Measurements from ENCODE around the gene ANK3.

Gene ANK3

DNA sequence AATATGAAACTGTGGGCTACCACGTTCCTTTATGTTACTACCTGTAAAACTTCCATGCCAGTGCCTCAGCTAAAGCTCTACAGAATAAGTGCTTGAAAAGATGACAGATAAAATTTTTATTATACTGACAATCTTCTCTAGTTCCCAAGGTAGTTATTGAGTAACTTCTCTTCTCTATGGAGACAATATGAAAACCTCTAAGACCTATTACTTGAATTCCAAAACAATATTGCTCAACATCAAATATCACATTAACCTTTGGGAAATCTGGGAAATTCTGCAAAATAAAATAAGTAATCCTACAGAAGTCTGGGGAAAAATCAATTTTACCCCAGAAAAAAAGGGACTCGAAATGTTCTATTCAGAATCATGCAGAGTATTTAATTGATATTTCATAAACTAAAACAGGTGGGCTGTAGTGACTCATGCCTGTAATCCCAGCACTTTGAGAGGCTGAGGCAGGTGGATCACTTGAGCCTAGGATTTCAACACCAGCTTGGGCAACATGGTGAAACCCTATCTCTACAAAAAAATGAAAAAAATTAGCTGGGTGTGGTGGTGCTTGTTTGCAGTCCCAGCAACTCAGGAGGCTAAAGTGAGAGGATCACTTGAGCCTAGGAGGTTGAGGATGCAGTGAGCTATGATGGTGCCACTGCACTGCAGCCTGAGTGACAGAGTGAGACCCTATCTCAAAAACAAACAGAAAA, 23.8 kb upstream of the ANK3 start:
- DNase-seq: no peak

DNA sequence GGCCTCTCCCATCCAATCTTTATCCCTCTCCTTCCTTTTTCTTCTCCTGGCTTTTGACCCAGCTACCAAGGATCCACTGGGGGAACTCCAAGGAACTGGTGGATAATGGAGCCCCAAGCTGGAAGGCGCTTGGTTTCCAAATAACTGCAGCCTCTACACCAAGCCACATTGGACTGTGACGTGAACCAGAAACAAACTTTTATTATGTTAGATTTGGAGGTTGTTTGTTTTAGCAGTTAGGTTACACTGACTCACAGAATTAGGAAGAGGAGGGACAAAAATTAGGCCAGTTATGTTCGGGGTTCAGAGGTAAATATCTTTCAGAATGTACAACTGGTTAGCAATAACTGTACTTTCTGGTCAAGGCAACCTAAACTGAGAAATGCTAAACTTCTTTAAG, 21.3 kb upstream of the ANK3 start:
- DNase-seq: no peak

DNA sequence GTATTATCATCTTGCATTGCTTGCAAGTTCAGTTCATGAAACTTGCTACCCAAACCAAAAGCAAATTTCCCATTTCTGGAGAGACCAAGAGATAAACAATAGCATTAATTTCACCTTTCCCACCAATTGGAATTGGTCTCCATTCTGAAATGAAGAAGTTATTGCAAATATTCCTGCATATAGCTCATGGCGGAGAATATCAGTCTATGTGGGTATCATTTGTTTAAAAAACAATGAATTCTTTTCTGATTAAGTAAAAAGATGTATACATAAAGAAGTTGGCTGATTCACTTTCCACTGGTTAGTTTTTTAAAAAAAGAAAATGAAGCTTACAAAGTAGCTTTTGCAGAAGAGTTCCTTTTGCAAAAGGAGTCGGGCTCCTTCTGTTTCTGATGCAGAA, 19.5 kb upstream of the ANK3 start:
- no peak for DNase-seq

DNA sequence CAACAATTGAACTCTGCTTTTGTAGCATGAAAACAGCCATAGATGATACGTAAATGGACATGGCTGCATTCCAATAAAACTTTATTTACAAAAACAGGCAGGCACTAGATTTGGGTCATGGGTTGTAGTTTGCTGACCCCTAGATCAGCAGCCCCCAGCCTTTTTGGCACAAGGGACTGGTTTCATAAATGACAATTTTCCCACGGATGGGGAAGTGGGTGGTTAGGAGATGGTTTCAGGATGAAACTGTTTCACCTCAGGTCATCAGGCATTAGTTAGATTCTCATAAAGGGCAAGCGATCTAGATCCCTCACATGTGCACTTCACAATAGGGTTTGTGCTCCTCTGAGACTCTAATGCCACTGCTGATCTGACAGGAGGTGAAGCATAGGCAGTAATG, 16.5 kb upstream of the ANK3 start:
- DNase-seq: no peak

DNA sequence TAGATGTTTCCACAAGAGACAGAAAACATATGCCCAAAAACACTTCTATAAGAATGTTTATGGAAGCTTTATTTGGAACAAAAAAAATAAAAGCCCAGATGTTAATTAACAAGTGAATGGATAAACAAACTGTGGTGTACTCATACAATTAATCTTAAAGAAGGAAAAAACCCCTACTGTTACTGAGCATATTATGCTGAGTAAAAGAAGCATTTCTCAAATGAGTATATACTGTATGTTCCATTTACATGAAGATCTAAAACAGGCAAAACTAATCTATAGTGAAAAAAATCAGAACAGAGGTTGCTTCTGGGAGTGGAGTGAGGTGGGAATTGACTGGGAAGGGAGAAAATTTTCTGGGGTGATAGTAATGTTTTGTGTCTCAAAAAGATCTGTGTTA, 15.5 kb upstream of the ANK3 start:
- DNase-seq: no peak

DNA sequence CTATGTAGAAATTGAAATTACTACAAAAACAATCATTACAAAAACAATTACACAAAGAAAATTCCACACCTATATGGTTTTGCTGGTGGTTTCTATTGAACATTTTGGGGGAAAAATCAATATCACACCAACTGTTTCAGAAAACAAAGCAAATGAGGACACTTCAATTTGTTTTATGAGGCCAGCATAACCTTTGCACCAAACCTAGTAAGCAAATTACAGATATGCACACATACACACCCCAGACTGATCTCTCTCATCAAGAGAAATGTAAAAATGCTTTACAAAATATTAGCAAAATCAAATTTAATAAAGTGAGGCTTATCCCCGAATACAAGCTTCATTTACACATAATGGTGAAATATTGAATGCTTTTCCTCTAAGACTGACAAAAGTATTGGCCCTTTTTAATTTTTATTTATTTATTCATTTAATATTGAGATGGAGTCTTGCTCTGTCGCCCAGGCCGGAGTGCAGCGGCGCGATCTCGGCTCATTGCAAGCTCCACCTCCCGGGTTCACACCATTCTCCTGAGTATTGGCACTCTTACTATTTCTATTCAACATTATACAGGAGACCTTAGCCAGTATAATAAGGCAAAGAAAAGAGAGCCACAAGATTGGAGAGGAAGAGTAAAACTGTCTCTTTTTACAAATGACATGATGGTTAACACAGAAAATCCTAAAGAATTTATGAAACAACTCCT, 13.6 kb upstream of the ANK3 start:
- no peak for DNase-seq

DNA sequence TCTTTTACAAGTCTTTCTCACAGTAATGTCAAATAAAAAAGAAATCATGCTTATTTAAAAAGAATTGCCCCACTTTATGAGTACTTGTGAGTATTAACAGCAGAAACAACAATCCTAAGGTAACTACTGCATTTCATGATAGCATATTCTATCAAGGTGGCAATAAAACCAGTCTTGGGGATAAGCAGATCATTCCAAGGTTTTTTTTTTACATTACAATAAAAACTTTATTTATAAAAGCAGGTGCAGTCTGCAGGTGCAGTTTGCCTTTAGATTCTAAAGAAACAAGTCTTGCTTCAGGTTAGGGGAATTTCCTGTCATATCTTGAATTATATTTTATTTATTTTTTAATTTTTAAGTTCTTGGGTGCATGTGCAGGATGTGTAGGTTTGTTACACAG, 10.7 kb upstream of the ANK3 start:
- no peak for DNase-seq

DNA sequence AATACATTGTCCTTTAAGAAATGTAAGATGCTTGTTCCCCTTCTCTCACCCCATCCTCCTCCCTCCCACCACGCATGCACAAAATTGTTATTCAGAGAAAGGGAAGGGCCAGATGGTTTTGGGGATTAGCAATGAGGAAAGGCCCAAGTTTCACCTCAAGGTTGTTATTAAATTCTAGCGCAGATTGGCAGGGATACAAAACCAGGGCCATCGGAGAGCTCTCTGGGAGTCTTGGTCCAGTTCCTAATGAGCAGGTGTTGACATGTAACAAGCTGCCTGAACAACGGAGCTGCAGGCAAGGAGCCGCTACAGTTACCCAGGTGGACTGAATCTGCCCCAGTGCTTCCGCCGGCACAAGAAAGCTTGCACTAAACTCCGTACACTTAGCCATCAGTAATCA, 9.7 kb upstream of the ANK3 start:
- peak in 1 of 3 experiments; percentile 2 for DNase-seq

DNA sequence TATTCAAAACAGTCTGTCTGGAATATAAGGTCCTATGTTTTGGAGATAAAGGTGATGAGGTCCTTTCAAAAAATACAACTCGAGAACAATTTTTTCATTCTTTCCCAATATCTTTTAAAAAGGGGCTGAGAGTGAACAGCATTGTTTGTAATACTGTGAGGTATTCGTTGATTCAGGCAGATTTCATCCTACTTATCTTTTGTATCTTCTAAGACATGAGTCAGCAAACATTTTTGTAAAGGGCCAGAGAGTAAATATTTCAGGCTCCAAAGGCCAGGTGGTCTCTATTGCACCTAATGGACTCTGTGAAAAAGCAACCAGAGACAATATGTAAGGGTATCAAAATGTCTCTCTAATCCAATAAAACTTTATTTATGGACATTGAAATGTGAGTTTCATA, 8.1 kb upstream of the ANK3 start:
- DNase-seq: no peak

DNA sequence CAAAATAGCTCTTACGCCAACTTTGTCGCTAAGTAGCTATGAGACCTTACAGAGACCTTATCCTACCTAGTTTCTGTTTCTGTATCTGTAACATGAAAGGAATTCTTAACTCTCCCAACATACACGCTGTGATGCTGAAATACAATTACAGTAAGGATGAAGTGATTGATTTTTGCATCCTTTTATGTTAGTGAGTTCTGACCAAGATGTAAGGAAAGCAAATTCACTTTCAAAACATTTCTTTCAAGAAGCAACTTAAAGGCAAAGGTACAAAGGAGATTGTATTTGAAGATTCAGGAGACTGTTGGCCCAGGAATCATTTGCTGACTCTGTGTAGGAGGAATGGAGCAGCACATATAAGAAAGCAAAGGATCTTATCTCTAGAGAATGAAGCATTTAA, 7.1 kb upstream of the ANK3 start:
- DNase-seq: no peak

DNA sequence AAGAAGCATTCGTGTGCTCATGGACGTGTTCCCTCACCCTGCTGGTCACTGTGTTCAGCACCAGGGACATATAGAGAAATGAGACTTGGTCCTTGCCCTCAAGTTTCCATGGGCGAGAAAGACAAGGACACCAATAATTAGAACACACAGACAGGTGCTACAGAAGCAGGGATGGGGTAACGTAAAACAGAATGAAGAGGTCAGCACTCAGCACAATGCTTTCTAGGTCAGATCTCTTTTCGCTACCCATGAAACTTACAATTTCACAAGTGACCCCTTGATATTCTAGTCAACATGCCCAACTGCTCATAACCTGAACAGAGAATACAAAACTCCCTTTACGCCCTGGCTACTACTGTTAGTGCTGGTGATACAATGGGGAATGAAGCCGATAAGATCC, 6.0 kb upstream of the ANK3 start:
- no peak for DNase-seq

DNA sequence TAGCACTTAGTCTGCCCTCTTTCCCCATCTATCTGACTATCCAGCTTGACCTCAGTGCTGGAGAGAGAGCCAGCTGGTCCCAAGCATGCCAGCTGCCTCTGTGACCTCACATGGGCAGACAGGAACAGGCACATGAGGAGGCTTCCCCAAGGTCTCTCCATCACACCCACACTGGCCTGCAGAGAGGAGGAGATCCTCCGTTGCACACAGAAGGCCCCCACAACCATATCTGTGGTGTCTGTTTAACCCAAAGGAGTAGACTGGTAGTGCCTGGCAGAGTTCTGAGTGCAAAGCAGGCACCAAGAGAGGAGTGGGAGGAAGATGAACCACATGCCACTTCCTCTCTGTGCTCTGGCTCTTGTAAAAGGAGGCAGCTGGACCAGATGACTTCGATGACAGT, 4.8 kb upstream of the ANK3 start:
- no peak for DNase-seq

DNA sequence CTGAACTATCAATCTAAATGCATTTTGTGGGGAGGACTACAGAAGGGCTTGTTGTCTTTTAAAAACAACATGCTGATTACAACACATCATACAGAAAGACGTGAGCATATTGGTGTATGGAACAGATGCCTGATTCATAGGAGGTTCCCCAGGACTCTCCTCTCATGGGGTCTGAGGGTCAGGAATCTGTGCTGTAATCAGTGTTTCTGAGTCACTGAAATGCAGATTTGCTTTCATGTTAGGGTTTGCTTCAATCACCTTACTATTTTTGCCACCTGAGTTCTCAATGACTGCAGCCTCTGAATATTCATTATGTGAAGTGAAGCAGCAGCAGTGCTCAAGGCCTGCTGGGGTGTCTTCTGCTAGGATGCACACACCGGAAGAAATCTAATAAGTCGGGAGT, 550 bp upstream of the ANK3 start:
- no peak for DNase-seq

DNA sequence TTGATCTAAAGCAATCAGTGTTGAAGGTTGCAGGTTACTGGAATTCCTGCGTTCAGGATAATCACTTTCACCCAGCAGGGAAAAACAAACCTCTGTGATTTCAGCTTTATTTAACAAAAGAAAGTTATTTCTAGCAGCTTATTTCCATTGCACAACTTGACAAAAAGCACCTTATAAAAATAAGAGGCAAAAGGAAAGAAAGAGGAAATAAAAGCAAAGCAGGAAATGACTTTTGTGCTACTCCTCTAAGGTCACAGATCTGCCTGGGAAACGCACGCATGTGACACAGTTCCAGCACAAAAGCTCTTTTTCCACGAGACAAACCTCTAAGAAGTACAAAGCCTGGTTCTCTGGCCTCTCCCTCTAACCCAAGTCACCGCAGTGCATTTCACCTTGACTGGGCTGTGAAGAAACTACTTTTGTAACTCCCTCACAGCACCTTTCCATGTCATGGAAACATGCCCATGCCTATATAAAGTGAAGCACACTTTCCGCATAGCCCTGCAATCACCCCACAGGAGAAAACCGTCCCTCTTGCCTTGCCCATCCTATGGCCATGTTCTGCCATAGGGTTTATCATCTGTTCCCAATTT, 870 bp downstream of the ANK3 start:
- no peak for DNase-seq

DNA sequence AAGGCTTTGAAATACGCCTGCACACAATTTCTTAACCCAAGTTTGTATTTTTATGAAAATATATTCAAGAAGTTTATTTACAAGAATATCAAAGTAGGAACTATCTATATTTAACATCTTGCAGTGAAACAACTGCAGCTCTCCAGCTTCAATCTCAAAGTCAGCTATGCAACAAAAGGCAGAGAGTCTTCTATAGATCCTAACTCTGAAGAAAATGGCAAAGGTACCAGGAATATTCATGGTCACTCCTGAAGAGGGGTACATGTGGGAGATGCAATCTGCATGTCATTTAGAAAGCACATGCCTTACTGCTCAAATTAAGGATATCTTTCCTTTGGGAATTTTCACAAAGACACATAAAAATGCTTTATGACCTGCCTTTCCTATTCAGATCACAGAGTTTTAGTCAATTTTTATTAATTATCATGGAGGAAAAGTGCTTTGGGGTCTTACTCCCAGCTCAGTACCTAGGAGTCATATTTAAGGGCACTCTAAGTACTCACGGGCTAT, 1.5 kb downstream of the ANK3 start:
- no peak for DNase-seq

DNA sequence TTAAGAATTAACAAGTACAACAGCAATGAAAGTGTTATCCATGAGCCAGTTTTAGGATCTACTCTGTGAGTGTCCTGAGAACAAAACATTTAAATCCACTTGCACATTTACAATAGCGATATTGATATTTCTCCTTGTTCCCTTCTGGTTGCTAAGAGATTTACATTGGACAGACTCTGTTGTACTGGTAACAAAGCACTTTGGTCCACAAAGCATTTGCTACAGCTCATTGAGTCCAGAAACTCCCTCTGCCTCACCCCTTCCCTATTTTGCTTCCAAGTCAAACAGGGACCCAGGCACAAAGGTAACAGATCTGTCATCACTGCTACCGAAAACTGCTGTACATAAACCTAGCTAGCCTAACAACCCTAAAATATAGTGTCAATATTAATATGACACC, 2.1 kb downstream of the ANK3 start:
- peak in 2 of 3 experiments; percentile 27 to 71 for DNase-seq

DNA sequence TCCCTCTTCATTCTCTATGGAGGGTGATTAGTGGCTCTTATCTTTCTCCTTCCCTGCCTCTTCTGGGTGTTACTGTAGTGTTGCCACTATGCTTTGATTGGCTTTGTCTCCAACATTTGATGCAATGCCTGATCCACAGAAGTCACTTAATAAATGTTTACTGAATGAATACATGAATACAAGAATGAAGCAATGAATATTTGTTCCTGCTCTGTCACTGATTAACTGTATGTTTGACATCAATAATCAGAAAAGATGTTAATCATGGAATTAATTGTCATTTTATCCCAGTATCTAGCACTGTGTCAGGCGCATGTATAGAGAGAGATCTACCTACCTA, 4.3 kb downstream of the ANK3 start:
- DNase-seq: no peak

DNA sequence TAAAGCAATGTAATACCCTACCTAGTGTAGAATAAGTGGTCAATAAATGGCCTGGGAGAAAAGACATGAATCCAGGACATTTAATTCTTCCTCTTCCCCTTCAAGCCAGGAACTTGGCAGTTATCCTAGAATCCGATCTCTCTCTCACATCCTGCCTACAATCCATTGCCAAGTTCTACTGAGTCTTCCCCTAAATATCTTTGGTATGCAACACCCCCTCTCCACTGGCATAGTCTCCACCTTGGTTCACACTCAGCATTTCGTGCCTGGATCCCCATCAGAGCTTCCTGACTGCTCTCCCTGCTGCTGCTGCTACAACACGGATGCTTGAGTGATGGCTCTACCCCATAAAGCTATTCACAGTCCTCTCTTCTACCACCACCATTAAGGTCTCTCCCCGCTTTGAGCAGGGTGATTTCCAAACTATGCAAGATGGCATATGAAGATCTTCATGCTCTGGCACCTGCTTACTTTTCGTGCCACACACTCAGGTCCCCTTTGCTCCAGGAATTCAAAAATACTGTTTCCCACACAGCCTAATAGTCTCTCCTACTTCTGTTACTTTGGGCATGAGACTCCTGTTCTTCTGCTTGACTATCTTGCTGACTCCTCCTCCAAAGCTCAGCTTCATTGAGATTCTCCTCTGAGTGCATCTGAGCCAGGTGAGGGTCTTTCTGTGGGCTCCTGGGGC, 4.8 kb downstream of the ANK3 start:
- DNase-seq: no peak

DNA sequence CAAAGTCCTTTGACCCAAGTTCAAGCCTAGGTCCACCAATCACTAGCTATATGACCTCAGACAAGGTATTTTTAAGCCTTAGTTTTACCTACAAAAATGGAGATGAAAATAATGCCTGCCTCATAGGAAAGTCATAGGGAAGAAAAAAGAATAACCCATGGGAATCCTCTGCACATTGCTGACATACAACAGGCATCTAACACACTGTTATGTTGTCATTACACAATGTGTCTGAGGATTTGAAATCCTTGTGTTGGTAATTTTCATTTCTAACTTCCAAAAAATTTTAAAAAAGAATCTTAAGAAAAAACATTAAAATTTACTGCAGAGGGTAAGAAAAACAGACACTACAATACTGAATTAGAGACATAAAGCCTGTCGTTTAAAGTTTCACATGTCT, 5.7 kb downstream of the ANK3 start:
- no peak for DNase-seq

DNA sequence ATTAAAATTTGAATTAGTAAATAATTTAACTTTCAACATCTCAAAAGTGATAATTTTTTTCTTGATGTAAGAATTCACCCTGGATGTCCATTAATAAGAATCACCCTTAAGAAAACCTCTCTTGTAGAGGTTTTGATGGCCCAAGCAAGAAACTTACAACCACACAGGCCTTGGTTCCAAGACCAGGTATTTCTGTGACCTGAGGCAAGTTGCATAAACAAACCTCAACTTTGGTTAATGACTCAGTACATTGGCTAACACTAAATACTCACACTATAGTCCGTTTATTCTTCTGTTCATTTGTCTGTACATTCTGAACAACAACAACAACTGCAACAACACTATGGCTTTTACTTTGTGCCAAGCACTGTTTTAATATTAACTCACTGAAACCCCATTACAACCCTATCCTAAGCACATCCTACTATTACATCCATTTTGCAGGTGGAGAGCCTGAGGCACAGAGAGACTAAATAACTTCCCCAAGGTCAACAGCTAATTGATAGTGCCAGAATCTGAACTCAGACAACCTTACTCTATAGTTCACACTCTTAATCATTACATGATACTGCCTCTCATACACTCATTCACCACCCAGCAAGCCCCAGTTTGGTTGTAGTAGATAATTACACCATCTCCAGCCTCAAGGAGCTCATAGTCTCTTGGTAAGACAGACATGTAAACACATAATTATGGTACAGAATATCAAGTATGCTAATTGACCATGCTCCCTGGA, 6.6 kb downstream of the ANK3 start:
- DNase-seq: peak in 1 of 3 experiments; percentile 13

DNA sequence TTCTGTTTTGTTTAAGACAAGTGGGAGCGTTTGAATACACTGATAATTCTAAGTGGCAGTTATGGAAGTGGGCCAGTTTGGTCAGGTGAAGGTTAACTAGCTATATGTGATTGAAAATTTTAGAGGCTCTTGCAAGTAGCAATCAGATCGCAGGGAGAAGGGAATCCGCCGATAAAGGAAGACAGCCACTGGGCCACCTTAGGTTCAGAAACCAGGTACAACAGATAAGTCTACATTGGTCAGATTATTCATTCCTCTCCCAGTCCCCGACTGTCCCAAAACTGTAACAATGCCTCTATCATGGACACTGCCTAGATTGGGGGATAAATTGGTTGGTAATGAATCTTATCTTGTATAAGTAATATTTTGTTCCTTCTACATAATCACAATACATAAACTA, 8.9 kb downstream of the ANK3 start:
- no peak for DNase-seq

DNA sequence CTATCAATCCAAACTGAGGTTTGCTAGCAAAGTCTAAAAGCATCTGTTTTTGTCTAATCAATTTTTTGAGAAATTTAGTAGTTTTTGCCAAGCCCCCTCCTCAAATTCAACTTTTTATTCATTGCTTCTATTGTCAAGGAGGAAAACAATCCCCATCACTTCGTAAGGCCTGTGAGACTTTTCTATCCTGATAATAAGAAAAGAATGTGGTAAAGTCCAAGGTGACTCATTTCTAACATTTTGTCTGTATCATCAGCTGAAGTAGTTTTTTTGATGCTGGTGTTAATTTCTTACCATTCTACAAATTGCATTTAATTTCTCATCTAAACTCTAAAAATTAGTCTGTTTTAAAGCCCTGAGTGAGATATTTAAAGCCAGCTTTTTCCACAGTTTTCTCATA, 11.7 kb downstream of the ANK3 start:
- DNase-seq: no peak

DNA sequence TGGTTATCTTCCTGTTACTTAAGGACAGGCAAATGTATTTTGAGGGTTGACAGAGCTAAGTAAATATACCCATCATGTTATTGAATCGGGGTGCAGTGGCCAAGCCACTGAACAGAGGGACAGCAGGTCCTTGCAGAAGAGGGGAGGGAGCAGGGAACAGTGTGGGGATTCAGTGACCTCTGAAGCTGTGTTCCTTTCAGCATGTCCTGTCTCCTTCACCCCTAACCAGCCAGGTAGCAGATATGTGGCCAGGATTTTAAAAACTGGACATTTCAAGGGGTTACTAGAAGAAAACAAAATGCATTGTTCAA, 12.7 kb downstream of the ANK3 start:
- DNase-seq: no peak
